GM23338 (cell line): ENCODE data around the gene TLCD3A. TPM values are rescaled to one million over a fixed set of nuclear protein-coding genes. Genes with fewer than 3 reads are reported as not detected.
A peak's percentile ranks its signal among the peaks of the same experiment; 100 is the strongest.

Experiments used
- ATAC-seq: fragments of 200-7000 bp; cut with Tn5 transposase; 3 replicates; pipeline ENCODE4 v1.9.1; 2020
- DNase-seq: peaks from one replicate; pipeline ENCODE4 v3.0.0-alpha.2; 2015; ENCODE audit warnings: low spot score
- H2AFZ ChIP-seq: fragments of 200-600 bp; sonication (generic); 2 replicates; pipeline ENCODE4 v1.8.0; 2016; ENCODE audit warnings: antibody characterized with exemption, mild to moderate bottlenecking, moderate library complexity
- H3F3A ChIP-seq: fragments of 200-600 bp; sonication (generic); replicated peaks from 2 replicates; pipeline ENCODE4 v1.8.0; 2017; ENCODE audit warnings: antibody characterized with exemption, mixed run types, low read depth
- H3K27ac ChIP-seq: fragments of 200-600 bp; sonication (generic); 2 replicates; pipeline ENCODE4 v1.6.1; 2016; ENCODE audit warnings: low read depth
- H3K27me3 ChIP-seq: fragments of 200-600 bp; sonication (generic); 2 replicates; pipeline ENCODE4 v1.8.0; 2016; ENCODE audit warnings: mild to moderate bottlenecking, mixed run types, moderate library complexity; ENCODE audit not compliant: insufficient read depth
- H3K36me3 ChIP-seq: fragments of 200-600 bp; sonication (generic); 2 replicates; pipeline ENCODE4 v1.8.0; 2016; ENCODE audit warnings: mild to moderate bottlenecking; ENCODE audit not compliant: insufficient read depth
- H3K4me1 ChIP-seq: fragments of 200-600 bp; sonication (generic); 2 replicates; pipeline ENCODE4 v1.8.0; 2016; ENCODE audit warnings: mild to moderate bottlenecking, moderate library complexity; ENCODE audit not compliant: insufficient read depth
- H3K4me2 ChIP-seq: fragments of 200-600 bp; sonication (generic); 2 replicates; pipeline ENCODE4 v1.7.1; 2017; ENCODE audit warnings: mixed run types
- H3K4me3 ChIP-seq: fragments of 200-600 bp; sonication (generic); 2 replicates; pipeline ENCODE4 v1.6.1; 2016; ENCODE audit warnings: mixed run types
- H3K79me2 ChIP-seq: fragments of 200-600 bp; sonication (generic); replicated peaks from 2 replicates; pipeline ENCODE4 v1.8.0; 2017; ENCODE audit warnings: mild to moderate bottlenecking; ENCODE audit not compliant: insufficient read depth
- H3K9me2 ChIP-seq: fragments of 200-600 bp; sonication (generic); 2 replicates; pipeline ENCODE4 v1.8.0; 2017; ENCODE audit not compliant: insufficient read depth
- H4K20me1 ChIP-seq: fragments of 200-600 bp; sonication (generic); replicated peaks from 2 replicates; pipeline ENCODE4 v1.8.0; 2017; ENCODE audit warnings: mild to moderate bottlenecking; ENCODE audit not compliant: insufficient read depth
- H3K27ac Mint-ChIP-seq: 2 replicates; pipeline ENCODE4 v1.8.0; 2020; ENCODE audit warnings: inconsistent platforms, mild to moderate bottlenecking, moderate library complexity, mixed read lengths
- H3K27me3 Mint-ChIP-seq: 3 replicates; pipeline ENCODE4 v1.8.0; 2022; ENCODE audit warnings: low read depth, mild to moderate bottlenecking, moderate library complexity, mixed read lengths, inconsistent platforms; ENCODE audit not compliant: insufficient read depth, poor library complexity
- H3K36me3 Mint-ChIP-seq: 3 replicates; pipeline ENCODE4 v1.8.0; 2021; ENCODE audit warnings: low read depth, mild to moderate bottlenecking, inconsistent platforms, moderate library complexity, mixed read lengths
- H3K4me1 Mint-ChIP-seq: 3 replicates; pipeline ENCODE4 v1.8.0; 2020; ENCODE audit warnings: mild to moderate bottlenecking, inconsistent platforms, mixed read lengths
- H3K4me3 Mint-ChIP-seq: 3 replicates; pipeline ENCODE4 v1.8.0; 2021; ENCODE audit warnings: moderate library complexity, mild to moderate bottlenecking, inconsistent platforms, mixed read lengths
- H3K9me3 Mint-ChIP-seq: 3 replicates; pipeline ENCODE4 v1.8.0; 2020; ENCODE audit warnings: moderate library complexity, mild to moderate bottlenecking, inconsistent platforms, mixed read lengths
- CREB1 ChIP-seq: fragments of 250-450 bp; sonication (Bioruptor Pico); IDR thresholded peaks from 2 replicates; pipeline ENCODE4 v1.5.0; 2020; ENCODE audit warnings: low read depth, mild to moderate bottlenecking, moderate library complexity
- EZH2 ChIP-seq: fragments of 200-600 bp; sonication (generic); IDR thresholded peaks from one replicate; pipeline ENCODE4 v1.8.0; 2017; ENCODE audit warnings: antibody characterized with exemption, mild to moderate bottlenecking, low read depth; ENCODE audit not compliant: unreplicated experiment
- EZH2phosphoT487 ChIP-seq: fragments of 200-600 bp; sonication (generic); IDR thresholded peaks from one replicate; pipeline ENCODE4 v1.8.1; 2018; ENCODE audit warnings: antibody characterized with exemption; ENCODE audit not compliant: unreplicated experiment
- JUNB ChIP-seq: IDR thresholded peaks from one replicate; pipeline ENCODE4 v1.6.1; 2016; ENCODE audit warnings: antibody characterized with exemption; ENCODE audit not compliant: unreplicated experiment
- NANOG ChIP-seq: IDR thresholded peaks from 2 replicates; pipeline ENCODE4 v1.6.1; 2016; ENCODE audit warnings: antibody characterized with exemption, borderline replicate concordance
- POLR2AphosphoS5 ChIP-seq: IDR thresholded peaks from 2 replicates; pipeline ENCODE4 v1.6.1; 2016; ENCODE audit warnings: antibody characterized with exemption, low read depth
- REST ChIP-seq: IDR thresholded peaks from one replicate; pipeline ENCODE4 v1.6.1; 2018; ENCODE audit warnings: antibody characterized with exemption; ENCODE audit not compliant: unreplicated experiment
- STAT1 ChIP-seq: IDR thresholded peaks from one replicate; pipeline ENCODE4 v1.6.1; 2016; ENCODE audit warnings: antibody characterized with exemption; ENCODE audit not compliant: unreplicated experiment
- ZNF114 ChIP-seq: fragments of 250-450 bp; sonication (Bioruptor Pico); IDR thresholded peaks from 2 replicates; pipeline ENCODE4 v1.5.0; 2020; ENCODE audit warnings: mild to moderate bottlenecking, moderate library complexity
- ZNF331 ChIP-seq: fragments of 250-450 bp; sonication (Bioruptor Pico); IDR thresholded peaks from 2 replicates; pipeline ENCODE4 v1.5.0; 2020; ENCODE audit warnings: low read depth, mild to moderate bottlenecking, moderate library complexity
- ZNF462 ChIP-seq: fragments of 250-450 bp; sonication (Bioruptor Pico); IDR thresholded peaks from 2 replicates; pipeline ENCODE4 v1.5.0; 2020; ENCODE audit warnings: mild to moderate bottlenecking, moderate library complexity
- polyA plus RNA-seq: library from polyadenylated mRNA; unstranded; fragments of >200 nt; fragmentation: Nextera tagmentation; extraction: Ambion mirVana; gene quantifications from 2 replicates; pipeline ENCODE4 v1.2.1, GENCODE V29; 2016
- total RNA-seq: library from RNA; depleted of rRNA; stranded (reverse); fragments of >200 nt; shearing (Covaris generic); gene quantifications from 2 replicates; pipeline ENCODE4 v1.2.3, GENCODE V29; 2014
- TF ChIP-seq, protein P1 (sequence below): IDR thresholded peaks from 2 replicates; pipeline ENCODE4 v1.6.1; 2016; ENCODE audit warnings: antibody characterized with exemption
- TF ChIP-seq, protein P2 (sequence below), 2 experiments: fragments of 200-600 bp in 1 of 2; sonication (generic) in 1 of 2; conservative IDR thresholded peaks; 2 replicates each; pipeline versions ENCODE4 v1.5.1 to v1.6.1; 2016 to 2017; ENCODE audit warnings: antibody characterized with exemption in 2 of 2, low read depth in 2 of 2, mild to moderate bottlenecking in 2 of 2, moderate library complexity in 1 of 2

TLCD3A gene
- total and polyA plus RNA-seq, 2 experiments from 2014 or later = 10.3 to 21.1 TPM

DNA sequence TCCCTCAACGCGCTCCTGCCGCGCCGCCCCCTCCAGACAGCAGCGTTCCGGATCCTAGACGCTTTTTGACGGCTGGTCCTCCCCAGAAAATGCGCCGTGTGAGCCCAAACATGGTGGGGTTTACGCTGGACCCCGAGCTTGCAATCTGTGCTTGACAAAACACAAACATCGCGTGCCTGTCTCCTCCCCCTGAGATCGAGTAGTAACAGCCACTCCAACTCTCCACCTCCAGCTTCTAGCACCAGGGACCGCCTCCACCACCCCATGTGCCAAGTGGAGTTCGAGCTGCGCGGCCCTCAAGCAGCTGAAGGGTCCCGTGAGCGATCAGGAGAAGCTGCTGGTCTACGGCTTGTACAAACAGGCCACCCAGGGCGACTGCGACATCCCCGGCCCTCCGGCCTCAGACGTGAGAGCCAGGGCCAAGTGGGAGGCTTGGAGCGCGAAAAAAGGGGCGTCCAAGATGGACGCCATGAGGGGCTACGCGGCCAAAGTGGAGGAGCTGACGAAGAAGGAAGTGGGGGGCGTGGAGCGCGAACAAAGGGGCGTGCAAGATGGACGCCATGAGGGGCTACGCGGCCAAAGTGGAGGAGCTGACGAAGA is 20.3 kb downstream of the TLCD3A start:
- Mint-ChIP-seq H3K27ac (peak overlapping the region; percentile 79; the same call in 1 of the 2 replicates), H3K9me3 (peaks cover 41% of the 10 kb centered on the region), H3K4me1 (peaks cover 23% of the 10 kb centered on the region), H3K36me3 (peaks cover 64% of the 10 kb centered on the region), H3K27me3 (peaks cover 26% of the 10 kb centered on the region), H3K4me3 (peak overlapping the region; percentile 93)
- Histone ChIP-seq H3K4me1 (peaks cover 6% of the 10 kb centered on the region; the same call in 1 of the 2 replicates), H4K20me1 (peaks cover 6% of the 10 kb centered on the region; the same call in 1 of the 2 replicates), H3K9me2 (peaks cover 3% of the 10 kb centered on the region; the same call in 1 of the 2 replicates), H3K79me2 (peaks cover 30% of the 10 kb centered on the region), H2AFZ (peak overlapping the region; percentile 83), H3K27ac (peak overlapping the region; percentile 84; the same call in 1 of the 2 replicates), H3K27me3 (no peaks in the 10 kb centered on the region), H3F3A (0 out of 2 replicates have a peak, but pooled peaks cover 4% of the 10 kb centered on the region), H3K4me3 (peak overlapping the region; percentile 96), H3K4me2 (peak overlapping the region; percentile 99), H3K36me3 (0 out of 2 replicates have a peak, but pooled peaks cover 12% of the 10 kb centered on the region)
- peak; percentile 69 for DNase-seq
- ATAC-seq = peak; percentile 42
- TF ChIP-seq ZNF114 (CRISPR knock-in tag) (no peak), CREB1 (no peak), EZH2 (no peak), REST (no peak), STAT1 (no peak), POLR2AphosphoS5 (no peak; the same call in 1 of the 2 replicates), EZH2phosphoT487 (no peak), ZNF462 (CRISPR knock-in tag) (no peak), JUNB (no peak), ZNF331 (CRISPR knock-in tag) (no peak), NANOG (no peak)
- TF ChIP-seq, protein P1, sequence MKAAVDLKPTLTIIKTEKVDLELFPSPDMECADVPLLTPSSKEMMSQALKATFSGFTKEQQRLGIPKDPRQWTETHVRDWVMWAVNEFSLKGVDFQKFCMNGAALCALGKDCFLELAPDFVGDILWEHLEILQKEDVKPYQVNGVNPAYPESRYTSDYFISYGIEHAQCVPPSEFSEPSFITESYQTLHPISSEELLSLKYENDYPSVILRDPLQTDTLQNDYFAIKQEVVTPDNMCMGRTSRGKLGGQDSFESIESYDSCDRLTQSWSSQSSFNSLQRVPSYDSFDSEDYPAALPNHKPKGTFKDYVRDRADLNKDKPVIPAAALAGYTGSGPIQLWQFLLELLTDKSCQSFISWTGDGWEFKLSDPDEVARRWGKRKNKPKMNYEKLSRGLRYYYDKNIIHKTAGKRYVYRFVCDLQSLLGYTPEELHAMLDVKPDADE = no peak
- TF ChIP-seq, protein P2, sequence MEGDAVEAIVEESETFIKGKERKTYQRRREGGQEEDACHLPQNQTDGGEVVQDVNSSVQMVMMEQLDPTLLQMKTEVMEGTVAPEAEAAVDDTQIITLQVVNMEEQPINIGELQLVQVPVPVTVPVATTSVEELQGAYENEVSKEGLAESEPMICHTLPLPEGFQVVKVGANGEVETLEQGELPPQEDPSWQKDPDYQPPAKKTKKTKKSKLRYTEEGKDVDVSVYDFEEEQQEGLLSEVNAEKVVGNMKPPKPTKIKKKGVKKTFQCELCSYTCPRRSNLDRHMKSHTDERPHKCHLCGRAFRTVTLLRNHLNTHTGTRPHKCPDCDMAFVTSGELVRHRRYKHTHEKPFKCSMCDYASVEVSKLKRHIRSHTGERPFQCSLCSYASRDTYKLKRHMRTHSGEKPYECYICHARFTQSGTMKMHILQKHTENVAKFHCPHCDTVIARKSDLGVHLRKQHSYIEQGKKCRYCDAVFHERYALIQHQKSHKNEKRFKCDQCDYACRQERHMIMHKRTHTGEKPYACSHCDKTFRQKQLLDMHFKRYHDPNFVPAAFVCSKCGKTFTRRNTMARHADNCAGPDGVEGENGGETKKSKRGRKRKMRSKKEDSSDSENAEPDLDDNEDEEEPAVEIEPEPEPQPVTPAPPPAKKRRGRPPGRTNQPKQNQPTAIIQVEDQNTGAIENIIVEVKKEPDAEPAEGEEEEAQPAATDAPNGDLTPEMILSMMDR (conservative IDR thresholded peaks at IDR 0.05; ENCODE audit: low read depth in 2 of 2) = no peak
